ENCODE measurements around the gene RALGAPA1. TPM values are rescaled to one million over a fixed set of nuclear protein-coding genes. Genes with fewer than 3 reads are reported as not detected.
"Not testable (repeated sequence)": the region's sequence is repeated elsewhere in the genome, so short reads cannot be mapped to it uniquely, and the experiment has no call there.

Gene RALGAPA1
- total RNA-seq, 2 experiments from 2014 or later: 24.1 to 24.7 TPM

DNA sequence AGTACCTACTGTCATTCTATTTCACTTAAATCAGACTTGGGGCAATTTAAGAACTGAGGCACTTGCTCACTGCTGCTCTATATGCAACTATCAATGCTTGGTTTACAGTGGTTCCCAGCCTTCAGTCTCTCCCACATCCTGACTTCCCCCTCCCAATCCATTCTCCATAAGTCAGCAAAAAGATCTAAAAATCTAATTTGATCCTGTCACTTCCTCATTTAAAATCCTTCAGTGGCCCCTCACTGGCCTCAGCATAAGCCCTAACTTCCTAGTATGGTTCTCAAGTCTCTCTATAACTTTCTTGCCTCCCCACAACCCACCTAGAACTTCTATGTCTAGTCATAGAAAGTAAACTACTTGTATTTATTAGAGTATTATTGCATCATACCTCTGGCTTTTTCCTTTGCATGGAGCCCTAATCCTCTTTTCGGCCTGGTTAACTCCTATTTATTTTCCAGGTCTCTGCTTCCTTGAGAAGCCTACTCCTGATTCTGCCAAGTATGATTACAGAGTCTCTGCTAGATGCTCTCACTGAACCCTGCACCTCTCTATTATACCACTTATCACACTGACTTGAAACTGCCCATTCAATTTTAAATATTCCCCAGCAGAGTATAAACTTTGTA is 130.6 kb downstream of the RALGAPA1 start:
- Mint-ChIP-seq H3K27ac (no peak overlapping the region), H3K4me1 (no peaks in the 10 kb centered on the region), H3K36me3 (peaks cover 6% of the 10 kb centered on the region), H3K27me3 (no peaks in the 10 kb centered on the region), H3K4me3 (no peak overlapping the region), H3K9me3 (no peaks in the 10 kb centered on the region)
- DNase-seq: no peak

DNA sequence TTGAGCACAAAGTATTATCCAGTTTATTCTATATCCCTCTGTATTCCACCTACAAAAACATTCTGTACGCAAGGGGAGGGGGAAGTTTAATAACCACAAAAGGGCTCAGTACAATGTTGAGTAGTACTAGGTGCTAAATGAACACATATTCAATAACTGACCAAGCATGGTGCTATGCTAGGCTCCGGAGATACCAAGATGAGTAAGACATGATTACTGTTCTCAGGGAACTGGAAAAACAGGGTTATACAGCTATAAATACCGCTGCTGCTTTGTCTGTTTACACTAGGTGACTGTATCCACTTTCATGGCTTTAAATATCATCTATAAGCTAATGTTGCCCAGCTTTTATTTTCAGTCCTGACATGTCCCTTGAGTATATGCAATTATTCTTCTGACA is 139.3 kb downstream of the RALGAPA1 start:
- Mint-ChIP-seq H3K4me1 (no peaks in the 10 kb centered on the region), H3K27me3 (no peaks in the 10 kb centered on the region), H3K4me3 (no peak overlapping the region), H3K27ac (no peak overlapping the region), H3K9me3 (no peaks in the 10 kb centered on the region), H3K36me3 (peaks cover 9% of the 10 kb centered on the region)
- no peak for DNase-seq

DNA sequence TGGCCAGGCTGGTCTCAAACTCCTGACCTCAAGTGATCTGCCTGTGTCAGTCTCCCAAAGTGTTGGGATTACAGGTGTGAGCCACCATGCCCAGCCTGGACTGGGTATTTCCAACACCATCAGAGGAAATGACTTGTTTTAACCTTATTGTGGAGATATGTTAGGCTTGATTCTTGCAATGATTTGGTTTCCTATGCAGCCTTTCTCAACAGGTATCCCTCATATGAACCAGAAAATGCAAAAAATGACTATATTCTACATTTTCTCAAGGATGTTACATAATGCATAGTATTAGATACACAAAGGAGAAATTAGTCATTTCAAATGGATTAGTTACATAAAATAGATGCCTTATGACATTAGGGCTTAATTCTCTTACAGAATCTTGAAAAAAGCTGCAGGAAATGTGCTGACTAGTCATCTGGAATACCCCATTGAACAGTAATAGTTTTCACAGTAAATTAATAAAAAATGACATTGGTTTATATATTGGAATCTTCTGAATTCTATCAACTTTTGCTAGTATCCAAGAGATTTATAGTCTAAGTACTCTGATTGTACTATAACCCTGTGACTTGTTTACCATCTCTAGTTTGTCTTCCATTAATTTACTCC is 142.6 kb downstream of the RALGAPA1 start:
- DNase-seq: no peak
- Mint-ChIP-seq H3K9me3 (no peaks in the 10 kb centered on the region), H3K27me3 (no peaks in the 10 kb centered on the region), H3K27ac (no peak overlapping the region), H3K36me3 (peaks cover 9% of the 10 kb centered on the region), H3K4me1 (no peaks in the 10 kb centered on the region), H3K4me3 (no peak overlapping the region)

DNA sequence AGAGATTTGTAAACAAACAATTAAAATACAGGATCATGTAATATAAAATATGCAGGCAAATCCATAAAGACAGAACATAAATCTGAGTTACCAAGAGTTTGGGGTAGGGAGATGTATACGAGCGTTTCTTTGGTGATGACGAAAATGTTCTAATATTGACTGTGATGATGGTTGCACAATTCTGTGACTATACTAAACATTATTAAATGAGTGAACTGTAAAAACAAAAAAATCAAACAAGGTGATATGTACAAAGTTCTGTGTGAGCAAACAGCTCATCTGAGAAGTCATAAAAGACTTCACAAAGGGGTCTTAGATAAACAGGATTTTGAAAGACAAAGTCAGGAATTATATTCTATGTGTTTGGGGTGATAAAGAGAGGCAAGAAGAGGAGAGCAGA is 147.2 kb downstream of the RALGAPA1 start:
- H3K27ac Mint-ChIP-seq: no peak overlapping the region
- no peak overlapping the region for H3K4me3 Mint-ChIP-seq
- H3K9me3 Mint-ChIP-seq: no peaks in the 10 kb centered on the region
- peaks cover 4% of the 10 kb centered on the region for H3K36me3 Mint-ChIP-seq
- no peaks in the 10 kb centered on the region for H3K4me1 Mint-ChIP-seq
- H3K27me3 Mint-ChIP-seq: no peaks in the 10 kb centered on the region
- no peak for DNase-seq

DNA sequence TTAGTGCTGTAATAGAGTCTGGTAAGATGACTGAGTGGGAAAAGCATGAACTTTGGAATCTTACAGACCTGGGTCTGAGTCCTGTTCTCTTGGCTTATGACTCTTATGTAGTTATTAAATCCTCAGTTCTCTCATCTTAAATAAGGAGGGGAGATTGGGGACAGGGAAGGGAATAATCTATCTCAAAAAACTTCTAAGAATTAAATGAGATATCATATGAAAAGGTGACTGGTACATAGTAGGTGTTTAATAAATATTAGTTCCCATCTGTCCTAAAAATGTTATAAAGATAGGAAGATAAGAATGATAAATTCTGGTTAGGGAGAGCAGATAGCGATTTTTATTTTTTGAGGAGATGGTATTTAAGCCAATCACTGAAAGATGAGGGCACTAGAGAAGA is 156.1 kb downstream of the RALGAPA1 start:
- H3K4me1 Mint-ChIP-seq: no peaks in the 10 kb centered on the region

DNA sequence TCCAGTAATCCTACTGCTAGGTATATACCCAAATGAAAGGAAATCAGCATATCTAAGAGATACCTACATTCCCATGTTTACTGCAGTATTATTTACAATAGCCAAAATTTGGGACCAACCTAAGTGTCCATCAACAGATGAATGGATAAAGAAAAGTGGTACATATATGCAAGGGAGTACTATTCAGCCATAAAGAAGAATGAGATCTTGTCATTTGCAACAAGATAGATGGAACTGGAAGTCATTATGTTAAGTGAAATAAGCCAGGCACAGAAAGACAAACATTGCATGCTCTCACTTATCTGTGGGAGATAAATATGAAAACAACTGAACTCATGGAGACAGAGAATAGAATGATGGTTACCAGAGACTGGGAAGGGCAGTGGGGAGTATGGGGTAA is 165.6 kb downstream of the RALGAPA1 start:
- H3K9me3 Mint-ChIP-seq: peaks cover 26% of the 10 kb centered on the region
- no peaks in the 10 kb centered on the region for H3K4me1 Mint-ChIP-seq
- no peak overlapping the region for H3K27ac Mint-ChIP-seq
- DNase-seq: no peak
- H3K27me3 Mint-ChIP-seq: no peaks in the 10 kb centered on the region
- H3K4me3 Mint-ChIP-seq: no peak overlapping the region
- H3K36me3 Mint-ChIP-seq: peaks cover 65% of the 10 kb centered on the region

More for the DNA sequence above, 156.1 kb downstream of the RALGAPA1 start:
- H3K9me3 Mint-ChIP-seq: peaks cover 1% of the 10 kb centered on the region
- no peaks in the 10 kb centered on the region for H3K27me3 Mint-ChIP-seq
- no peak overlapping the region for H3K27ac Mint-ChIP-seq
- H3K4me3 Mint-ChIP-seq: no peak overlapping the region
- no peak for DNase-seq
- peaks cover 3% of the 10 kb centered on the region for H3K36me3 Mint-ChIP-seq

DNA sequence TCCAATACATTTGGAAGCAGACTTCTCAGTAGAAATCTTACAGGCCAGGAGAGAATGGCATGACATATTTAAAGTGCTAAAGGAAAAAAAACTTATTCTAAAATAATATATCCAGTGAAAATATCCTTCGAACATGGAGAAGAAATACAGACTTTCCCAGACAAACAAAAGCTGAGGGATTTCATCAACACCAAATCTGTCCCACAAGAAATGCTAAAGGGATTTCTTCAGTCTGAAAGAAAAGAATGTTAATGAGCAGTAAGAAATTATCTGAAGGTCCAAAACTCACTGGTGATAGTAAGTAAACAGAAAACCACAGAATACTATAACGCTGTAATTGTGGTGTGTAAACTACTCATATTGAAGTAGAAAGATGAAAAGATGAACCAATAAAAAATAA is 171.2 kb downstream of the RALGAPA1 start:
- H3K36me3 Mint-ChIP-seq: peaks cover 54% of the 10 kb centered on the region

DNA sequence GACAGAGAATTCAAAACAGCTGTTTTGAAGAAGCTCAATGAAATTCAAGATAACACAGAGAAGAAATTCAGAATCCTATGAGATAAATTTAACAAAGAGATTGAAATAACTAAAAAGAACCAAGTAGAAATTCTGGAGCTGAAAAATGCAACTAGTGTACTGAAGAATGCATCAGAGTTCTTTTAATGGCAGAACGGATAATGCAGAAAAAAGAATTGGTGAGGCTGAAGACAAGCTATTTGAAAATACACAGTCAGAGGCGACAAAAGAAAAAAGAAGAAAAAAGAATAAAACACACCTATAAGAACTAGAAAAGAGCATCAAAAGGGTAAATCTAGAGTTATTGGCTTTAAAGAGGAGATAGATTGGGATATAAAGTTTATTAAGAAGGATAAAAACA is 171.8 kb downstream of the RALGAPA1 start:
- no peak overlapping the region for H3K27ac Mint-ChIP-seq
- peaks cover 48% of the 10 kb centered on the region for H3K36me3 Mint-ChIP-seq
- peaks cover 14% of the 10 kb centered on the region for H3K9me3 Mint-ChIP-seq
- H3K4me1 Mint-ChIP-seq: no peaks in the 10 kb centered on the region
- no peaks in the 10 kb centered on the region for H3K27me3 Mint-ChIP-seq
- no peak overlapping the region for H3K4me3 Mint-ChIP-seq
- no peak for DNase-seq

More for the DNA sequence above, 171.2 kb downstream of the RALGAPA1 start:
- Mint-ChIP-seq H3K27me3 (no peaks in the 10 kb centered on the region), H3K27ac (no peak overlapping the region), H3K4me1 (no peaks in the 10 kb centered on the region), H3K9me3 (peaks cover 16% of the 10 kb centered on the region), H3K4me3 (no peak overlapping the region)
- DNase-seq: no peak

DNA sequence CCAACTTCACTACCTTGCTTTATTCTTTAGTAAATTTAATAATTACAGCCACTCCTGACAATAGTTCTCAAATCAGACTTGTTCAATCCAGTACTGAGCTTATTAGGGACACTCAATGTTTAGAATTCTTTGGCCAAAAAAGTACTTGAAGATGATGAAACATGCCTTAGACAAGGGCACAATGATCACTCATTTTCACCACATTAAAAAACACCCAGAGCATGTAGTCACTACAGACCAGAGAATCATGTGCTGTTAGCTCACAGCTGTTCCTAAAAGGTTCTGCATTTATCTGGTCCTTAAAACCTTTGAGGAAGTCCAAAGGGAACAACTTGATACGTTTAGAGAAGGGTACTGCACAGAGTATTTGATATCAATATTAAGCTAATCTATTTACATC is 176.4 kb downstream of the RALGAPA1 start:
- Mint-ChIP-seq H3K4me3 (no peak overlapping the region), H3K27me3 (no peaks in the 10 kb centered on the region), H3K9me3 (peaks cover 2% of the 10 kb centered on the region), H3K4me1 (no peaks in the 10 kb centered on the region), H3K36me3 (peaks cover 12% of the 10 kb centered on the region), H3K27ac (no peak overlapping the region)
- DNase-seq: no peak

DNA sequence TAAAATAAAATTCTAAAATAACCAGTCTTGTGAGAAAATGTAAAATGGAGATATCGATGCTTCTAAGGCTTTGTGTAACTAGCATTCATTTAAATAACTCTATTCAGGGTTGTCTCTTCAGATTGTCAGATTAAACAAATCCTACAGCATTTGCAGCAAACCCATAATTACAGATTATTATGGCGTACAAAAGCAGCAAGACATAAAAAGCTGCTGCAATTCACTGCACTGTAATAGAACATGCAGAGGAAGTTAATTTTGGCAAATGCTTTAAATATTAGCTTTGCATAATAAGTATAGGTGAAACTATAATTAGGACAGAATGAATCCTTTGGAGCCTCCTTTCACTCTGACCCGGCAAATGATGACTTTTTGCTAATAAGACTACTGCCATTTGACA is 176.8 kb downstream of the RALGAPA1 start:
- Mint-ChIP-seq H3K9me3 (no peaks in the 10 kb centered on the region), H3K27ac (no peak overlapping the region), H3K27me3 (no peaks in the 10 kb centered on the region), H3K4me1 (no peaks in the 10 kb centered on the region), H3K4me3 (no peak overlapping the region), H3K36me3 (peaks cover 8% of the 10 kb centered on the region)
- DNase-seq: no peak

DNA sequence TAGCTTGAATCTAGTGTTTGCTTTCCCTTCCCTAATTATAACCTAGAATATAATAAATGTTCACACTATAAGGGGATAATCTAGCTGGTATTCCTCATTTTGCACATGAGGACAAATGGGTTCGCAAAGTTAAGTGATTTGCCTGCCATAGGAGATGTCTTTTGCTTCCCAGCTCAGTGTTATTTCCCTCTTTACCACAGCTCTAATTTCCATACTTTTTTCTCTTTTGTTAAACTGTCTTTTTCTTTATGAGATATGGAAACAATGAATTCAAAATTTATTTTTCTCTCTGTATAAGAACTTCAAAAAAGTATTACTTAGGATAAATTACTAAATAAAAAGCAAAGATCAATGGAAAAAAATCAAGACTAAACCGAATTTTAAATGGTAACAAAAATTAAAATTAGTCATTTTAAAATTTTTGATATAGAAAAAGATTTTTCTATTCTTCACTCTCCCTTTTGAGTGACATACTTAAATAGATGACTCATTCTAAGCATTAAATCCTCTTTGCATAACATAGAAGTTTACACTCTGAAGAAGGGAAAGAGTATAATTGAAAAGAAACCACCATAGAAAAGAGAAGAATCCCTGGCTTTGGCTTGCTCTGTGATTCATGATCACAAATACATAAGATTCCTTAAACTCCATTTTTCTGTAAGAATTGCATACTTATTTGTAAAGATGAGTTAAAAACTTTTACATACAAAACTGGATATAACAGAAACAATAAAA is 177.9 kb downstream of the RALGAPA1 start:
- H3K27ac Mint-ChIP-seq: no peak overlapping the region
- no peaks in the 10 kb centered on the region for H3K4me1 Mint-ChIP-seq
- no peaks in the 10 kb centered on the region for H3K27me3 Mint-ChIP-seq
- no peak overlapping the region for H3K4me3 Mint-ChIP-seq
- no peak for DNase-seq
- peaks cover 3% of the 10 kb centered on the region for H3K36me3 Mint-ChIP-seq
- H3K9me3 Mint-ChIP-seq: no peaks in the 10 kb centered on the region

DNA sequence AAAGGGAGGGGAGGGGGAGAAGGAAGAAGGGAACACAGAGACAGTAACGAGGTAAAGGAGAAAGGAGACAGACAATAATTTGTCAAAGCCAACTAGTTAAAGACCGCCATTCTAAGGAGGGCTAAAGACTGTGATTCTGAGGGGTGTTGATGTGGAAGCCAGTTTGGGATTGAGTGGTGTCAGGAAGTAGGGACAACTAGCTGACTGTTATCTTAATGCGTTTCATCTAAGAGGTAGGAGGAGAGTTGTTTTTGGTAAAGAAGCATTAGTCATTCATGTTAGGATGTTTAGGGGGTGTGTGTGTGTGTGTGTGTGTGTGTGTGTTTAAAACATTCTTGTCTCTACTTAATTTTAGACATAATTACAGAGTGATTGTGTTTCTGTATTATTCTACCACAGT is 180.1 kb downstream of the RALGAPA1 start:
- Mint-ChIP-seq H3K4me1 (peaks cover 4% of the 10 kb centered on the region), H3K27me3 (no peaks in the 10 kb centered on the region), H3K9me3 (no peaks in the 10 kb centered on the region), H3K27ac (no peak overlapping the region), H3K4me3 (no peak overlapping the region), H3K36me3 (peaks cover 8% of the 10 kb centered on the region)
- no peak for DNase-seq

DNA sequence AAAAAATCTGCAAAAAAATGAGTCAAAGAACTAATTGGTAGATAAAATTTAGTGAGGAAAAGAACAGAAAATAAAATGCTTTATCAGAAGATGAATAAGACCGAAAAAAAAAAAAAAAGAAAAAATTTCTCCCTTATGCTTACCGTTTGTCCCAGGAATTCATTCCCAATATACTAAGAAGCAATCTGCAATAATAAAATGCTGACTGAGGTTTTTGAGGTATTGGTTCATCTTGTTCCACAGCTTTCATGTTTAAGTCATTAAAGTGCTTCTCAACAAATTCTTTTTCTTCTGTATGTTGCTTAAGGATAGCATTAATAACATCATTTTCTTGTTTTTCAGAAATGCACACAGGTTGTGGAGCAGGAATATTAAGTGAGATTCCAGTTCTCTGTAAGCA is 182.1 kb downstream of the RALGAPA1 start:
- DNase-seq, H3K9me3 Mint-ChIP-seq, H3K4me1 Mint-ChIP-seq, H3K4me3 Mint-ChIP-seq, H3K27ac Mint-ChIP-seq, H3K27me3 Mint-ChIP-seq: not testable (repeated sequence)
- H3K36me3 Mint-ChIP-seq: peaks cover 18% of the 10 kb centered on the region

DNA sequence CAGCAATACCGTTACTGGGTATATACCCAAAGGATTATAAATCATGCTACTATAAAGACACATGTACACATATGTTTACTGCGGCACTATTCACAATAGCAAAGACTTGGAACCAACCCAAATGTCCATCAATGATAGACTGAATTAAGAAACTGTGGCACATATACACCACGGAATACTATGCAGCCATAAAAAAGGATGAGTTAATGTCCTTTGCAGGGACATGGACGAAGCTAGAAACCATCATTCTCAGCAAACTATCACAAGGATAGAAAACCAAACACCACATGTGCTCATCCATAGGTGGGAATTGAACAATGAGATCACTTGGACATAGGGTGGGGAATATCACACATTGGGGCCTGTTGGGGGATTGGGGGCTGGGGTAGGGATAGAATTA is 187.1 kb downstream of the RALGAPA1 start:
- not testable (repeated sequence) for H3K27me3 Mint-ChIP-seq, DNase-seq, H3K4me3 Mint-ChIP-seq, H3K27ac Mint-ChIP-seq, H3K4me1 Mint-ChIP-seq
- H3K9me3 Mint-ChIP-seq: peaks cover 13% of the 10 kb centered on the region
- peaks cover 47% of the 10 kb centered on the region for H3K36me3 Mint-ChIP-seq

DNA sequence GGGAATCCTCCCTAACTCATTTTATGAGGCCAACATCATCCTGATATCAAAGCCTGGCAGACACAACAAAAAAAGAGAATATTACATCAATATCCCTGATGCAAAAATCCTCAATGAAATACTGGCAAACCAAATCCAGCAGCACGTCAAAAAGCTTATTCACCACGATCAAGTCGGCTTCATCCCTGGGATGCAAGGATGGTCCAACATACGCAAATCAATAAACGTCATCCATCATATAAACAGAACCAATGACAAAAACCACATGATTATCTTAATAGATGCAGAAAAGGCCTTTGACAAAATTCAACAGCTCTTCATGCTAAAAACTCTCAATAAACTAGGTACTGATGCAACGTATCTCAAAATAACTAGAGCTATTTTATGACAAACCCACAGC is 189.1 kb downstream of the RALGAPA1 start:
- peaks cover 13% of the 10 kb centered on the region for H3K9me3 Mint-ChIP-seq
- H3K27ac Mint-ChIP-seq, H3K4me1 Mint-ChIP-seq, DNase-seq, H3K4me3 Mint-ChIP-seq, H3K27me3 Mint-ChIP-seq: not testable (repeated sequence)
- H3K36me3 Mint-ChIP-seq: peaks cover 53% of the 10 kb centered on the region

DNA sequence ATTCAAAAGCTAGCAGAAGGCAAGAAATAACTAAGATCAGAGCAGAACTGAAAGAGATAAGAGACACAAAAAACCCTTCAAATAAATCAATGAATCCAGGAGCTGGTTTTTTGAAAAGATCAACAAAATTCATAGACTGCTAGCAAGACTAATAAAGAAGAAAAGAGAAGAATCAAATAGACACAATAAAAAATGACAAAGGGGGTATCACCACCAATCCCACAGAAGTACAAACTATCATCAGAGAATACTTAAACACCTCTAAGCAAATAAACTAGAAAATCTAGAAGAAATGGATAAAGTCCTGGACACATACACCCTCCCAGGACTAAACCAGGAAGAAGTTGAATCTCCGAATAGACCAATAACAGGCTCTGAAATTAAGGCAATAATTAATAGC is 189.6 kb downstream of the RALGAPA1 start:
- not testable (repeated sequence) for DNase-seq, H3K27ac Mint-ChIP-seq, H3K4me1 Mint-ChIP-seq, H3K27me3 Mint-ChIP-seq, H3K4me3 Mint-ChIP-seq
- Mint-ChIP-seq H3K9me3 (peaks cover 13% of the 10 kb centered on the region), H3K36me3 (peaks cover 51% of the 10 kb centered on the region)
